ENCODE measurements around the gene WIZ. TPM values are rescaled to one million over a fixed set of nuclear protein-coding genes. Genes with fewer than 3 reads are reported as not detected.
A peak's percentile ranks its signal among the peaks of the same experiment; 100 is the strongest.

WIZ gene
- total and polyA plus RNA-seq, 10 of the 15 experiments (the other 5 are each of a cell fraction or from before 2014, with no cell fraction given) = 0.10 to 26.7 (median 2.7) TPM

DNA sequence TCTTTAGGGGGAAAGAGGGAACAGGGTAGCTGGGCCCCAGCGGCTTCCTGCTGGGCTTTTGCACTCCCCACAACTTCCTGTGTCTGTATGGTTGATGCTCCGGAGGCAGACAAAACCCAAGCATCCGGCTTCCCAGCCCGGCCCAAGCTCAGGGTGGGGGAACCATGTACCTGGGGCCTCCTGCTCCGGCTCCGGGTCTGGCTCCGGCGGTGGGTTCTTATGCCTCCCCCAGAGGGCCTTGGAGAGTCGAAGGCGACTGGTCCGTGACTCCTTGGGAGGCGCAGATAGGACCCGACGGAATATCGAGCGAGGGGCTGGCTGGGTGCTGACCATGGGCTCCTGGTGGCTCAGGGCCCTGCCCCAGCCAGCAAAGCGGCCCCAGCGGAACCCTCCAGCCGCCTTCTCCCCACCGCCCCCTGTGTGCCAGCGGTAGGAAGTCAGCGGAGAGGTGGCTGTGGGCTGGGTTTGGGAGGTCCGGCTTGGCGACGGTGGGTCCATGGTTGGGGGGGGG lies 14.2 kb upstream of the WIZ start (continued):
- TF ChIP-seq, protein P1, sequence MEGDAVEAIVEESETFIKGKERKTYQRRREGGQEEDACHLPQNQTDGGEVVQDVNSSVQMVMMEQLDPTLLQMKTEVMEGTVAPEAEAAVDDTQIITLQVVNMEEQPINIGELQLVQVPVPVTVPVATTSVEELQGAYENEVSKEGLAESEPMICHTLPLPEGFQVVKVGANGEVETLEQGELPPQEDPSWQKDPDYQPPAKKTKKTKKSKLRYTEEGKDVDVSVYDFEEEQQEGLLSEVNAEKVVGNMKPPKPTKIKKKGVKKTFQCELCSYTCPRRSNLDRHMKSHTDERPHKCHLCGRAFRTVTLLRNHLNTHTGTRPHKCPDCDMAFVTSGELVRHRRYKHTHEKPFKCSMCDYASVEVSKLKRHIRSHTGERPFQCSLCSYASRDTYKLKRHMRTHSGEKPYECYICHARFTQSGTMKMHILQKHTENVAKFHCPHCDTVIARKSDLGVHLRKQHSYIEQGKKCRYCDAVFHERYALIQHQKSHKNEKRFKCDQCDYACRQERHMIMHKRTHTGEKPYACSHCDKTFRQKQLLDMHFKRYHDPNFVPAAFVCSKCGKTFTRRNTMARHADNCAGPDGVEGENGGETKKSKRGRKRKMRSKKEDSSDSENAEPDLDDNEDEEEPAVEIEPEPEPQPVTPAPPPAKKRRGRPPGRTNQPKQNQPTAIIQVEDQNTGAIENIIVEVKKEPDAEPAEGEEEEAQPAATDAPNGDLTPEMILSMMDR (IDR thresholded peaks at IDR 0.05 in 2 of 3, conservative IDR thresholded peaks at IDR 0.05 in 1 of 3; ENCODE audit: control insufficient read depth in 2 of 3, extremely low read depth in 1 of 3, insufficient read depth in 1 of 3, low read depth in 3 of 3, low read length in 3 of 3) = 0 out of 6 replicates have a peak, but pooled peaks of 2 of the 3 experiments have one; percentile 2 to 8
- TF ChIP-seq SMAD5 (IDR thresholded peaks at IDR 0.05; ENCODE audit: low read depth) = no peak
- peak; percentile 79 for TF ChIP-seq POLR2A (IDR thresholded peaks at IDR 0.05; ENCODE audit: low read depth, low read length)
- peak in 1 of 2 experiments; percentile 45; a peak in 1 of 4 replicates for TF ChIP-seq SRF (IDR thresholded peaks at IDR 0.05; ENCODE audit: low read depth in 2 of 2, low read length in 2 of 2)
- peak; percentile 76 for TF ChIP-seq EED (IDR thresholded peaks at IDR 0.05; ENCODE audit: low read depth)
- TF ChIP-seq TBL1XR1 (IDR thresholded peaks at IDR 0.05; ENCODE audit: low read depth, low read length) = no peak
- TF ChIP-seq, protein P2, sequence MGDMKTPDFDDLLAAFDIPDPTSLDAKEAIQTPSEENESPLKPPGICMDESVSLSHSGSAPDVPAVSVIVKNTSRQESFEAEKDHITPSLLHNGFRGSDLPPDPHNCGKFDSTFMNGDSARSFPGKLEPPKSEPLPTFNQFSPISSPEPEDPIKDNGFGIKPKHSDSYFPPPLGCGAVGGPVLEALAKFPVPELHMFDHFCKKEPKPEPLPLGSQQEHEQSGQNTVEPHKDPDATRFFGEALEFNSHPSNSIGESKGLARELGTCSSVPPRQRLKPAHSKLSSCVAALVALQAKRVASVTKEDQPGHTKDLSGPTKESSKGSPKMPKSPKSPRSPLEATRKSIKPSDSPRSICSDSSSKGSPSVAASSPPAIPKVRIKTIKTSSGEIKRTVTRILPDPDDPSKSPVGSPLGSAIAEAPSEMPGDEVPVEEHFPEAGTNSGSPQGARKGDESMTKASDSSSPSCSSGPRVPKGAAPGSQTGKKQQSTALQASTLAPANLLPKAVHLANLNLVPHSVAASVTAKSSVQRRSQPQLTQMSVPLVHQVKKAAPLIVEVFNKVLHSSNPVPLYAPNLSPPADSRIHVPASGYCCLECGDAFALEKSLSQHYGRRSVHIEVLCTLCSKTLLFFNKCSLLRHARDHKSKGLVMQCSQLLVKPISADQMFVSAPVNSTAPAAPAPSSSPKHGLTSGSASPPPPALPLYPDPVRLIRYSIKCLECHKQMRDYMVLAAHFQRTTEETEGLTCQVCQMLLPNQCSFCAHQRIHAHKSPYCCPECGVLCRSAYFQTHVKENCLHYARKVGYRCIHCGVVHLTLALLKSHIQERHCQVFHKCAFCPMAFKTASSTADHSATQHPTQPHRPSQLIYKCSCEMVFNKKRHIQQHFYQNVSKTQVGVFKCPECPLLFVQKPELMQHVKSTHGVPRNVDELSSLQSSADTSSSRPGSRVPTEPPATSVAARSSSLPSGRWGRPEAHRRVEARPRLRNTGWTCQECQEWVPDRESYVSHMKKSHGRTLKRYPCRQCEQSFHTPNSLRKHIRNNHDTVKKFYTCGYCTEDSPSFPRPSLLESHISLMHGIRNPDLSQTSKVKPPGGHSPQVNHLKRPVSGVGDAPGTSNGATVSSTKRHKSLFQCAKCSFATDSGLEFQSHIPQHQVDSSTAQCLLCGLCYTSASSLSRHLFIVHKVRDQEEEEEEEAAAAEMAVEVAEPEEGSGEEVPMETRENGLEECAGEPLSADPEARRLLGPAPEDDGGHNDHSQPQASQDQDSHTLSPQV (IDR thresholded peaks at IDR 0.05) = no peak
- TF ChIP-seq SREBF2 (IDR thresholded peaks at IDR 0.05; ENCODE audit: low read length) = no peak
- TF ChIP-seq, protein P3, sequence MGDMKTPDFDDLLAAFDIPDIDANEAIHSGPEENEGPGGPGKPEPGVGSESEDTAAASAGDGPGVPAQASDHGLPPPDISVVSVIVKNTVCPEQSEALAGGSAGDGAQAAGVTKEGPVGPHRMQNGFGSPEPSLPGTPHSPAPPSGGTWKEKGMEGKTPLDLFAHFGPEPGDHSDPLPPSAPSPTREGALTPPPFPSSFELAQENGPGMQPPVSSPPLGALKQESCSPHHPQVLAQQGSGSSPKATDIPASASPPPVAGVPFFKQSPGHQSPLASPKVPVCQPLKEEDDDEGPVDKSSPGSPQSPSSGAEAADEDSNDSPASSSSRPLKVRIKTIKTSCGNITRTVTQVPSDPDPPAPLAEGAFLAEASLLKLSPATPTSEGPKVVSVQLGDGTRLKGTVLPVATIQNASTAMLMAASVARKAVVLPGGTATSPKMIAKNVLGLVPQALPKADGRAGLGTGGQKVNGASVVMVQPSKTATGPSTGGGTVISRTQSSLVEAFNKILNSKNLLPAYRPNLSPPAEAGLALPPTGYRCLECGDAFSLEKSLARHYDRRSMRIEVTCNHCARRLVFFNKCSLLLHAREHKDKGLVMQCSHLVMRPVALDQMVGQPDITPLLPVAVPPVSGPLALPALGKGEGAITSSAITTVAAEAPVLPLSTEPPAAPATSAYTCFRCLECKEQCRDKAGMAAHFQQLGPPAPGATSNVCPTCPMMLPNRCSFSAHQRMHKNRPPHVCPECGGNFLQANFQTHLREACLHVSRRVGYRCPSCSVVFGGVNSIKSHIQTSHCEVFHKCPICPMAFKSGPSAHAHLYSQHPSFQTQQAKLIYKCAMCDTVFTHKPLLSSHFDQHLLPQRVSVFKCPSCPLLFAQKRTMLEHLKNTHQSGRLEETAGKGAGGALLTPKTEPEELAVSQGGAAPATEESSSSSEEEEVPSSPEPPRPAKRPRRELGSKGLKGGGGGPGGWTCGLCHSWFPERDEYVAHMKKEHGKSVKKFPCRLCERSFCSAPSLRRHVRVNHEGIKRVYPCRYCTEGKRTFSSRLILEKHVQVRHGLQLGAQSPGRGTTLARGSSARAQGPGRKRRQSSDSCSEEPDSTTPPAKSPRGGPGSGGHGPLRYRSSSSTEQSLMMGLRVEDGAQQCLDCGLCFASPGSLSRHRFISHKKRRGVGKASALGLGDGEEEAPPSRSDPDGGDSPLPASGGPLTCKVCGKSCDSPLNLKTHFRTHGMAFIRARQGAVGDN (IDR thresholded peaks at IDR 0.05) = peak; percentile 54
- no peak for TF ChIP-seq DPF2 (IDR thresholded peaks at IDR 0.05)
- TF ChIP-seq NFXL1 (IDR thresholded peaks at IDR 0.05; ENCODE audit: borderline replicate concordance) = no peak
- TF ChIP-seq, protein P4, sequence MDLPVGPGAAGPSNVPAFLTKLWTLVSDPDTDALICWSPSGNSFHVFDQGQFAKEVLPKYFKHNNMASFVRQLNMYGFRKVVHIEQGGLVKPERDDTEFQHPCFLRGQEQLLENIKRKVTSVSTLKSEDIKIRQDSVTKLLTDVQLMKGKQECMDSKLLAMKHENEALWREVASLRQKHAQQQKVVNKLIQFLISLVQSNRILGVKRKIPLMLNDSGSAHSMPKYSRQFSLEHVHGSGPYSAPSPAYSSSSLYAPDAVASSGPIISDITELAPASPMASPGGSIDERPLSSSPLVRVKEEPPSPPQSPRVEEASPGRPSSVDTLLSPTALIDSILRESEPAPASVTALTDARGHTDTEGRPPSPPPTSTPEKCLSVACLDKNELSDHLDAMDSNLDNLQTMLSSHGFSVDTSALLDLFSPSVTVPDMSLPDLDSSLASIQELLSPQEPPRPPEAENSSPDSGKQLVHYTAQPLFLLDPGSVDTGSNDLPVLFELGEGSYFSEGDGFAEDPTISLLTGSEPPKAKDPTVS (IDR thresholded peaks at IDR 0.05; ENCODE audit: low read depth, low read length) = no peak
- TF ChIP-seq RAD21 (IDR thresholded peaks at IDR 0.05; ENCODE audit: insufficient read depth, low read depth, low read length) = no peak
- no peak for TF ChIP-seq ZNF24 (IDR thresholded peaks at IDR 0.05)
- TF ChIP-seq SPI1 (IDR thresholded peaks at IDR 0.05; ENCODE audit: borderline replicate concordance, insufficient read depth, low read depth, low read length) = peak; percentile 44; the same call in 1 of the 2 replicates
- 0 out of 2 replicates have a peak, but pooled peaks have one; percentile 41 for TF ChIP-seq SMARCA5 (IDR thresholded peaks at IDR 0.05)
- peak; percentile 44; the same call in 1 of the 2 replicates for TF ChIP-seq HCFC1 (IDR thresholded peaks at IDR 0.05; ENCODE audit: low read length)
